ENCODE results near the gene NAGK.
A peak's percentile ranks its signal among the peaks of the same experiment; 100 is the strongest.
"Not testable (repeated sequence)": the region's sequence is repeated elsewhere in the genome, so short reads cannot be mapped to it uniquely, and the experiment has no call there.

The NAGK gene

GRCh38 chr2:71070294-71071093, 2.0 kb downstream of the NAGK start:
- no peak for DNase-seq

DNA sequence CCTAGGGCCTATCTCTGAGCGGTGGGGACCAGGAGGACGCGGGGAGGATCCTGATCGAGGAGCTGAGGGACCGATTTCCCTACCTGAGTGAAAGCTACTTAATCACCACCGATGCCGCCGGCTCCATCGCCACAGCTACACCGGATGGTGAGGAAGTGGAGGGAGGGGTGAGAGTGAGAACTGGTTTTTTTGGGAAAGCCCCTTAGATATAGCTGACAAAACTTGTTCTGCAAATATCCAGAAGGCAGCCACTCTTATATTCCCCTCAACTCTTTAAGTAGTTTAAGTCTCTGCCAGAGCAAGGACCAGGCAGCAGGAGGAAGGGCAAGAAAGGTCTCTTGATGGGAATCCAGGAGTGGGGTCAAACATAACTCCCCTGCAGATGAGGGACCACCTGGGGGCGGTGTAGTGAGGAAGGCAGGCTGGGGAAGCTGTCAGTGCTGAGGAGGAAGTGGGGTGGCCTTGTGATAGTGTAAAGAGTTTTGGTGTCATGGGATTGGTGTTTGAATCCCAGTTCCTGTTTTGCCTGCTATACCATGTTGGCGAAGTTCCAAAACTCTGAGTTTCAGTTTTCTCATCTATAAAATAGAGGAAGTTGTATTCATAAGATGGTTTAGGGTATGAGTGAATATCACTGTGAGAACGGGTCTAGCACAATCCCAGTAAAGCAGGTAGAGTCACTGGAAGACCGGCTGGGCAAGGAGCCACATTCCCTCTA, 3.4 kb downstream of the NAGK start:
- DNase-seq = no peak

DNA sequence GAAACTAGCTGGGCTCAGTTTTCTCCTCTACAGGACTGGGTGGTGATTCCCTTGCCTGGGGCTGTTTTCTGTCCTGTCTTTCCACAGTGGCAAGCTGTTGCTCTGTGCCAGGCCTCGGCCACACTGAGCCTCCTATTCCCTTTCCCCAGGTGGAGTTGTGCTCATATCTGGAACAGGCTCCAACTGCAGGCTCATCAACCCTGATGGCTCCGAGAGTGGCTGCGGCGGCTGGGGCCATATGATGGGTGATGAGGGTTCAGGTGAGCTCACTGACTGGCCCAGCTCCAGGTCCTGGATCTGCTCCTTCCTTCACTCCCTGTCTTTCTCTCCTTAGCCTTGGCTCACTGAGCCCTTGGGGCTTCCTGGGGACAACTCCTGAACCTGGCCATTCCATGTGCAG, 4.0 kb downstream of the NAGK start:
- DNase-seq = no peak

- DNase-seq = no peak
These were observed 5.0 kb downstream of the NAGK start for GRCh38 chr2:71073475-71073874.

GRCh38 chr2:71074893-71075395, 6.5 kb downstream of the NAGK start:
- no peak for DNase-seq

- no peak for DNase-seq
These were observed 10.2 kb downstream of the NAGK start for GRCh38 chr2:71078624-71079023.

DNA sequence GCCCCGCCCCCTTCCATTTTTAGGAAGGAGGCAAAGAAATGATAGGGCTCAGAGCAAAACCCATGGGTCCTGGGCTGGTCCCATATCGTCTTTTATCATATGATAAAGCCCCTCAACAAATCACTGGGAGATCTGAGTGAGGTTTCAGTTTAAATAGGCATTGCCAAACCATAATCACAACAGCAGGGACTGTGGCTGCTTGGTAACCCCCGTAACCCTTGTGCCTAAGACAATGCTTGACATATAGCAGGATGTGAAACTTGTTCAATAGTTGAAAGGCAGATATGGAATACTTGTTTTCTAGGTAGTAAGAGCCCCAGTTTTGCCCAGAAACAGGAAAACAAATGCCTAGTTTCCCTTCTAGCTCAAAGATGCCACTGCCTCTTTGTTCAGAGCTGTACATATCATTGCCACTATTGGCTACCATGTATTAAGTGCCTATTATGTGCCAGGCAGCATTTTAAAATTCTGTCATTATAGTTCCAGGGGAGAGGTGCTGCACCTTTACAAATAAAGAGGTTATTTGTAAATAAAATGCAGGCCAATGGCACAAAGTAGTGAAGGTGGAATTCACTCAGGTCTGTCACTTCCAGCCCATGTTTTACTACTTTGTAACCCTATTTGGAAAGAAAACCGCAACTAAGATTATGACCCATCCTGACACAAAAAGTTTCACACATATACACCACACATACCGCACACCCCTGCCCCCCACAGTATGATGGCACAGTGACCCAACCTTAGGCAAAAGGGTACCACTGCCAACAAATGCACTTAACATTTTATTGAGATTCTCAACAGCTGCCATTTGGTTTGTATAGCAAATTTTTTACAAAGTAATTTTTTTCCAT, 14.2 kb downstream of the NAGK start:
- no peak for DNase-seq

DNA sequence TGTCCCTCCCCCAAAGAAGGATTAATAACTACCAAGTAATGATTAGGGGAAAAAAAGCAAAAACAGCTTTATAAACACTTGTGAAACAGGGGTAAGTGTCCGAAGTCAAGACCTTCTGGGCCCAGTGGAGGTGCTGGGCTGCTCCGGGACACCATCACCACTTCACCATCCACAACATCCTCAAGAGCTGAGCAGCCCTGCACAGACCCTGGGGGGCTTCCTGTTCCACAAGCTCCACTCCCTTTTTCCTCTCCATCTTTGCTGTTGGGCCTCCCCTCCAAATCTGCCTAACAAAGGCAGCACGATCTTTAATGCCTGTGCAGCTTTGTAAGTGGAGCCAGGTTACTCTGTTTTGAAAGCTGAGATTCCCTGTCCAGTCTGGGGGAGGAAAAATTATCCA, 14.8 kb downstream of the NAGK start:
- not testable (repeated sequence) for DNase-seq

GRCh38 chr2:71083752-71084312, 15.4 kb downstream of the NAGK start:
- DNase-seq = not testable (repeated sequence)

DNA sequence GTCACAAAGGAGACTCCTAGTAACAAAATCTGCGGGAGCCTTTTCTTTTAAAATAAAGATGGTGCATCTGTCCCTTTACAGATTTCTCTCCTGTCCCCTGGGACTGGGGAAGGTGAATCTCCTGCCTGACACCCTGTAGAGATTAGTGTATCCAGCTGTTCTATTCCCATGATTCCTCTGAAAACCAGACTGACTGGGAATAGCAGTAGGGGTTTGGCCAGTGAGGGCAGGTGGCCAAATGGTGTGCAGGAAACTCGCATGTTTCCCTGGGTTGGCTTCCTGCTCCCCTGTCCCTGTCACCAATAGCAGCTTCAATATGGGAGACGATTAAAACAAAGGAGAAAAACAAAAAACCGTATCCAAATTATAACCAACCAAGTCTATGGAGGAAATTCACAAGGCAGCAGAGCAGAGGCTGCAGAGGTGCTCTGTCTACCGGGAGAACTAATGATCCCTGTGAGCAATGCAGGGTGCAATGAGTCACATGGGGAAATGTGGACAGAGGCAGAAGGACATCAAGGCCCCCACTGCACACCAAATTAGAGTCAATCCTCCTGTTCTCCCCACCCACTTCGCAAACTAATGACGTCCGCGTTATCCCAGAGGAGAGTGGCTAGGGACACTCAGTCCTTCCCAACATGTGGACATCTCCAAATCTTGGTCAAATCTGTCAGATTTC, 17.0 kb downstream of the NAGK start:
- not testable (repeated sequence) for DNase-seq

DNA sequence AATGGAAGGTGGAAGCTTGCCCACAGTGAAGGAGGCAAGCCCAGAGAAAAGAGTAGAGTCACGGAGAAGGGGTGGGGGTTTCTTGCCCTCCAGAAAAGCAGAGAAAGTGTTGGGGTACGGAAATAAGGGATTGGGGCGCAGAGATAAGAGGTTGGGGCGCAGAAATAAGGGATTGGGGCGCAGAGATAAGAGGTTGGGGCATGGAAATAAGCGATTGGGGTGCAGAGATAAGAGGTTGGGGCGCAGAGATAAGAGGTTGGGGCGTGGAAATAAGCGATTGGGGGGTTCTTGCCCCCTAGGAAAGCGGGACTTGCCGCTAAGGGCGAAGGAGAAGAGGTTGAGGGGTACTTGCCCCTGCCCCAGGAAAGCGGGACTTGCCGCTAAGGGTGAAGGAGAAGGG, 21.0 kb downstream of the NAGK start:
- not testable (repeated sequence) for DNase-seq

- DNase-seq = not testable (repeated sequence)
These were observed 23.4 kb downstream of the NAGK start for GRCh38 chr2:71091808-71092207.

- not testable (repeated sequence) for DNase-seq
These were observed 24.2 kb downstream of the NAGK start for GRCh38 chr2:71092491-71093260.

DNA sequence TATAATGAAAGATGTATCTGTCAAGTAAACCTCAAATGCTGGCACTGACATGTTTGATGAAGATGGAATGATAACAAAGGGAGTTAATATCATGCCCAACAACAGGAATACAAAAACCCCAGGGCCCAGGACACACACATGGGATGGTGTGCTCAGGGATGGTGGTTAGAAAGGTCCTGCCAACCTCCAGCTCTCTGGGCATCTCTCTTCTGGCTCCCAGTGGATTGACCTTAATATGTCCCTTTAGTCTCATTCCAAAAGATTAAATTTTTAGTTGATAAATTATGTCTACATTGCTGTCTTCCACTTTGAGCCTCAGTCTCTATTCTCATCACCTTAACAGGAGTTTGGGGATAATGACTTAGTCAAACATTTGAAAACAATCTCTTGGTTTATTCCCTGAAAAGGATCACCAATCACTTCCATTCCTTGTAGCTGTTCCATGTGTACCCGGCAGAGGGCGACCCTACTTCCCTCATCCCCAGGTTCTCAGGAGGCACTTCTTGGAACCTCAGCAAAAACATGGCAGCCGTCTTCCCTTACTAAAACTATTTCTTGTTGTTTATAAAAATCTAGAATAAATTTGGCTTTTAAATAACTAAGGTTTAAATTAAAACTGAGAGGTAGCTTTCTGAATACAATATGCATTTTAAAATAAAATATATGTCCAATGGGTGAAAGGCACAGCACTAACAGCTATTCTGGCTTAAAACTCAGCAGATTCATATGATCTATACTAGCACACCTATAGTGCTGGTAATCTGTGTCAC, 31.9 kb downstream of the NAGK start:
- DNase-seq = no peak

DNA sequence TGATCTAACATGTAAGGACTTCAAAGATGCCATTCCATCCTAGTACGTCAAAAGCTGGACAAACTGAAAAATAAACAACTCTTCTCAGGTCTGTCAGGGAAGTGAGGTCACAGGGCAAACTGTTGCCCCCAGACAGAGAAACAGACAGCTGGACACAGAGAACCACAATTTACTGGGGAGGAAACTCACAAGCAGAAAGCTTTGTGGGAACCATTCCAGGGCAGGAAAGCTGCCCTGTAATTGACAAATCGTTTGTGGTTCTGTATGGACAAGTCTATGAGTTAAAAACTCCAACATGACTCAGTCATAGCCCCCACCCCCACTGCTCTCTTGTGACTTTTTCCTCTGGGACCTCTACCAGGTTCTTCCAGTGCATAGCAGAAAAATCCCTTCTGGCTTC, 33.2 kb downstream of the NAGK start:
- DNase-seq = peak; percentile 7

DNA sequence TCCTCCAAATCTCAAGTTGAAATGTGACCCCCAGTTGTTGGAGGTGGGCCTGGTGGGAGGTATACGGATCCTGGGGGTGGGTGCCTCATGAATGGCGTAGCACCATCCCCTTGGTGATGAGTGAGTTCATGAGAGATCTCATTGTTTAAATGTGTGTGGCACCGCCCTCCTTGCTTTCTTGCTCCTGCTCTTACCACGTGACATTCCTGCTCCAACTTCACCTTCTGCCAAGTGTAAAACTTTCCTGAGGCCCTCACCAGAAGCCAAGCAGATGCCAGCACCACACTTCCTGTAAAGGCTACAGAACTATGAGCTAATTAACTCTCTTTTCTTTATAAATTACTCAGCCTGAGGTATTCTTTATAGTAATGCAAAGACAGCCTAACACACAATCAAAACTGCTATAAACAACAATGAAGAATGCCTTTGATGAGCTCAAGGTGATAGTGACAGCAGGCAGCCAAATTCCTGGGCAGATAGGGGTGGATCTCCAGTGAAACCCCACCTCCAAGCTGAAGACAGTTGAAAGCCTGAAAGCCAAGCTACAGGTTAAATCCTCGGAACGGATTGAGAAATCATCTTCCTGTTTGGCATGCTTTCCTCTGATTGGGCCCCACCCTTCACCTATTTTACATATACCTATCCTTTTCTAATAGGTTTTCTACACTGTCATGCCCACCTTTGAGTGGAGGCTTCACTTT, 34.7 kb downstream of the NAGK start:
- DNase-seq = no peak

- DNase-seq = no peak
These were observed 35.4 kb downstream of the NAGK start for GRCh38 chr2:71103809-71104208.

DNA sequence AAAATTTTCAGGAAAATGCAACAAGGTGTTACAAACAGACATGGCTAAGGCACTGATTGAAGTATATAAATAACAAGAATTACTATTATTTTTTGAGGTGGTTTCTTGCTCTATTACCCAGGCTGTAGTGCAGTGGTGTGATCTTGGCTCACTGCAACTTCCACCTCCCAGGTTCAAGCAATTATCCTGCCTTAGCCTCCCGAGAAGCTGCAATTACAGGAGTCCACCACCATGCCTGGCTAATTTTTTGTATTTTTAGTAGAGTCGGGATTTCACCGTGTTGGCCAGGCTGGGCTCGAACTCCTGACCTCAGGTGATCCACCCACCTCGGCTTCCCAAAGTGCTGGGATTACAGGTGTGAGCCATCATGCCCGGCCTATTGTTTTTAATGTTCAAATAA, 38.0 kb downstream of the NAGK start:
- DNase-seq = not testable (repeated sequence)

DNA sequence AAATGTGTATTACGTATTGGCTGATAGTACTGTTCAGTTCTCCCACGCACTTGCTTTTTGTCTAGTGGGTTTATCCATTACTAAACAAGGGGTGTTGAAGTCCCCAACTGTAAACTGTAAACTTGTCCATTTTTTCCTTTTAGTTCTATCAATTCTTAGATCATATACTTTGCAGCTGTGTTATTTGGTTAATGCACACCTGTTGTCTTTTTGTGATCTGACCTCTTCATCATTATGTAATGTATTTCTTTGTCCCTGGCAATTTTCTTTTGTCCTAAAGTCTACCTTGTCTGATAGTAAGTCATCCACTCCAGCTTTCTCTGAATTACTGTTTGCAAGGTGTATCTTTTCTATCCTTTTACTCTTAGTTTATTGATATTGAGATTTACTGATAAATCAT, 39.6 kb downstream of the NAGK start:
- no peak for DNase-seq

GRCh38 chr2:71113843-71114242, 45.4 kb downstream of the NAGK start:
- no peak for DNase-seq

Data from T1000 (cell line).